Measurements from ENCODE around the gene MAP3K5. TPM values are rescaled to one million over a fixed set of nuclear protein-coding genes. Genes with fewer than 3 reads are reported as not detected.

The MAP3K5 gene
- total and polyA plus RNA-seq, 9 of the 15 experiments (the other 6 are each of a cell fraction or from before 2014, with no cell fraction given) = 2.2 to 13.0 (median 9.9) TPM

- no peak overlapping the region for H3K9ac ChIP-seq (ENCODE audit: insufficient read depth in 1 of 2, low read depth in 2 of 2, low read length in 2 of 2)
- no TSS peak for BruUV-seq (replicated peaks)
- no peak overlapping the region for H2AFZ ChIP-seq (ENCODE audit: low read depth, low read length)
- no peak for DNase-seq (ENCODE audit: extremely low read depth in 1 of 4, low spot score in 3 of 4)
- H3K4me3 ChIP-seq = no peak overlapping the region
- H3K27ac ChIP-seq (ENCODE audit: extremely low read depth, low read depth, low read length) = no peak overlapping the region
- H3K36me3 ChIP-seq (ENCODE audit: control insufficient read depth, insufficient read depth, low read length) = no peaks in the 10 kb centered on the region
- H3K79me2 ChIP-seq (ENCODE audit: control insufficient read depth, insufficient read depth, low read length) = no peaks in the 10 kb centered on the region
- no peak for ATAC-seq
- intact Hi-C loops (cut with micrococcal nuclease) (no loop called here), in situ Hi-C loops (cut with MboI) (no loop called here)
- H3K4me2 ChIP-seq (ENCODE audit: insufficient read depth, low read length) = no peak overlapping the region
- WGBS (ENCODE audit: insufficient coverage, low coverage, missing lambda C conversion rate) = 14% methylated on average over 2 of the region's 2 CpGs
- H3K4me1 ChIP-seq (replicated peaks in 1 of 2; ENCODE audit: control insufficient read depth in 2 of 2, insufficient read depth in 2 of 2, low read length in 2 of 2) = 0 out of 5 replicates have a peak, but pooled peaks cover 0 to 3% of the 10 kb centered on the region in 2 experiments
- no peak for FAIRE-seq
- no peaks in the 10 kb centered on the region for H4K20me1 ChIP-seq (replicated peaks; ENCODE audit: control insufficient read depth, insufficient read depth, low read length)
- H3K9me3 ChIP-seq (replicated peaks; ENCODE audit: control insufficient read depth, insufficient read depth, low read depth, low read length) = no peaks in the 10 kb centered on the region
- peaks cover 0 to 9% of the 10 kb centered on the region in 2 experiments; a peak in 3 of 5 replicates for H3K27me3 ChIP-seq (ENCODE audit: control insufficient read depth in 2 of 2, insufficient read depth in 2 of 2, low read length in 2 of 2)
- POLR2A ChIA-PET = no interaction called here
- no peaks in the 10 kb centered on the region for H3K9me1 ChIP-seq (ENCODE audit: control insufficient read depth, insufficient read depth, low read length)
- TF ChIP-seq ID3 (CRISPR knock-in tag; IDR thresholded peaks at IDR 0.05) (no peak), ID3 (tag; IDR thresholded peaks at IDR 0.05) (no peak), BDP1 (IDR thresholded peaks at IDR 0.05; ENCODE audit: insufficient read depth, insufficient read length) (no peak), TEAD2 (tag; IDR thresholded peaks at IDR 0.05) (no peak), CEBPB (tag; IDR thresholded peaks at IDR 0.05) (peak; percentile 92), XRCC5 (IDR thresholded peaks at IDR 0.05; ENCODE audit: low read depth, low read length) (no peak), POU5F1 (IDR thresholded peaks at IDR 0.05; ENCODE audit: borderline replicate concordance, low read depth, low read length, partially characterized antibody) (no peak), NFE2L1 (tag; IDR thresholded peaks at IDR 0.05; ENCODE audit: borderline replicate concordance, low read depth) (no peak), RBM17 (IDR thresholded peaks at IDR 0.05; ENCODE audit: borderline replicate concordance, low read depth, low read length) (no peak), ZBTB11 (CRISPR knock-in tag; IDR thresholded peaks at IDR 0.05) (no peak), ZNF3 (CRISPR knock-in tag; IDR thresholded peaks at IDR 0.05) (no peak), ZNF778 (CRISPR knock-in tag; IDR thresholded peaks at IDR 0.05) (no peak), CXXC5 (CRISPR knock-in tag; IDR thresholded peaks at IDR 0.05) (no peak), MAFF (IDR thresholded peaks at IDR 0.05; ENCODE audit: low read length) (no peak), CEBPG (CRISPR knock-in tag; IDR thresholded peaks at IDR 0.05) (no peak), CEBPG (tag; conservative IDR thresholded peaks at IDR 0.05 in 1 of 2, IDR thresholded peaks at IDR 0.05 in 1 of 2) (peak; percentile 69 to 92), KDM2B (CRISPR knock-in tag; IDR thresholded peaks at IDR 0.05) (no peak)
- CTCF ChIA-PET (ENCODE audit: low intra/inter-chr PET ratio) = no interaction called here
Observed at GRCh38 chr6:136521427-136521826, 270.9 kb downstream of the MAP3K5 start.
